ENCODE measurements around the gene KLF12.

The KLF12 gene

GRCh38 chr13:74134777-74135325 lies 647 bp upstream of the KLF12 start:
- DNase-seq, result peak; percentile 74

GRCh38 chr13:74133657-74134201 lies 475 bp downstream of the KLF12 start:
- peak; percentile 92 for DNase-seq

DNA sequence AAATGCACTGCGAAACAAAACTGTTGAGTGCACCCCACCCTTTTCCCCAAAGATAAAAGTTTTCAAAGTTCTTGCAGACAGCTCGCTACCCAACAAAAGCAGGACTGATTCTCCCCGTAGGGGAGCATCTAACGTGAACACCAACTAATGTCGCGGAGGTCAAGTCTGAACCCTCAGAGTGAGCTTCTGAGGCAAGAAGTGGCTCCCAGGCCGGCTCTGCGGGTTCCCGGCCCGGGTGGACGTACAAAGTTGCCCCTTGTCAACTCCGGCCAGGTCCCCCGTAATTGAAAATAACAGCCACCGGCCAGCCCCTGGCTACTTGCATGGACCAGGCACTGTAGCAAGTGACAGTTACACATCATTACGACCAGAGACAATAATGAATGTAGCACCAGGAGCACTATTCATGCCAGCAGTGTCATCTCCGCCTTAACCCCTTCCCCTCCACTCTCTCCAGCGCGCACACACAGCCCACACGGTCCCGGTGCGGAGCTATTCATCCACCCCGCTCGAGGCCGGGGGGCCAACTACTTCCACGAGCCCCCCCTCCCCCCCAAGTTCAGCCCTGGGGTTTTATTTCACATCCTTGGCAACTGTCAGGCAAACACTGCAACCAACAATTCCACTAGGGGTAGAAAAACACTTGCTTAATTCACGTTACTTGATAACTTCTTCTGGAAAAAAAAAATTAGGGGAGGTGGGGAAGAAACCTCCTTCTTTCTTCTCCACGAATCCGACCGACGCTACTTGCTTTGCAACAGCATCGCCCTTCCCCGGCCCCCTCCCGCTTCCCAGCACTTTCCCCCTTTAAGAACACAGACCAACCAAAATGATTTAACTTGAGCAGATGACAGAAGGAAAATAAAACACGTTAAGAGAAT lies 1.2 kb downstream of the KLF12 start:
- DNase-seq, result peak; percentile 76

GRCh38 chr13:74132152-74132775 lies 1.9 kb downstream of the KLF12 start:
- peak; percentile 88 for DNase-seq

DNA sequence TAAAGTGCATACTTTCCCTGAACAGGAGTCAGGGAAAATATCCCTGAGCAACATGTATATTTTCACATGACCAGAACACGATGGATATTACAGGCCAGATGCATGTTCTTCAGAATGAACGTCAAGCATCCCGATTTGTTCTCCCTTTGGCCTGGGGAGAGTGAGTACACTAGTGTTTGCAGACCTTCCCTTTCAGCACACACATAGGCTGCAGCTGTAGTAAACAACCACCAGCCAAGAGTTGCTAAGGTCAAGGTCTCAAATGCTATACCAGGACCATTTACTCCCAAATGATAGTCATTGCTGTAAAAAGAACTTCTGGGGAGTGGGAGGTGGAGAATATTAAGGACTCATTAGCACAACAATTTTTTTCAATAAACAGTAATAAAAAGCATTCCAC lies 3.0 kb downstream of the KLF12 start:
- DNase-seq, result no peak

DNA sequence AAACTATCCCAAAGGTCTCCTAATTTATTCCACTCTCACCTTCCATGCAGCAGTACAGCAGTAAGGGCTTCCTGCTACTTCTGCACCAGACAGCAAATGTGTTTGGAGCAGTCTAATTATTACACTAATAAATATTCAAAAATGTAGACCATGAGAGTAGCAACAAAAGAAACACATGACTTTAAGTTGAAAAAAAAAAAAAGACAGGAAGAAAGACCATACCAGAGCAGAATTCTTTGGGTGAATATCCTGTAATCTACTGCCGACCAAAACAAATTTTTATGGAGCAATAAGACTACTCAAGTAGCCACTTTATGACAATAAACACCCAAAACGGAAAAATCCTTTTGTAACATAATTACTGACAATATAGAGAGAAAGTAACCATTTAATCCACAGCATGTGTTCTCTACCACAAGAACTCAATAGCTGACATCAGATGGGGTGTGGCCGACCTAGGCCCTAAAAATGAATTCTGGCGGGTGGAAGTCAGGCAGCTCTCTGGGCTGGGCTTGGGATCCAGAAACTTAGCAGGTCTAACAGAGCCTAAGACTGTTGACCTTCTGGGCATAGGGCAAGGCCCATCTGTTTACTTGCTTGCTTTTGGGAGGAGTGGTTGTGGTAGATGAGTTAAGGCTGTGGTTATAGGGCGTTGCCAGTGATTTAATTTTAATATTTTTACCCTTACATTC lies 4.6 kb downstream of the KLF12 start:
- no peak for DNase-seq

- DNase-seq, result no peak
Observed at GRCh38 chr13:74128156-74128767, 5.9 kb downstream of the KLF12 start.

DNA sequence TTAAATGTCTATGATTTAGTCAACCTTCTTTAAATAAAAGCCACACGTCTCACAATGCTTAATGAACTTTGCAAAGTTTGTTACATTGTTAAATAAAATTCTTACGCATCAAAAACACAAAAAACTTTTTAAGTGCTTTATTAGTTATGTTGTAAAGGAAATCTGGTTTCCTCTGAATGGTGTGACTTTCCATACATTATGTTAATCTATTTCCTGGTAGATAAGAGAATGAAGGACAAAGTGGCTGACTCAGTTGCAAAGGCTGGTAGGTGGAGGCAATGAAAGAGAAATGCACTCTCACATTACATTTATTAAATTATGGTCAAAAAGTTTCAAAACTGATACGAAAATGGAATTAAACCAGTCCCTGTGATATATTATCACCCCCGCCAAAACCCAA lies 15.9 kb downstream of the KLF12 start:
- no peak for DNase-seq

- DNase-seq, result no peak
Observed at GRCh38 chr13:74117207-74117705, 16.9 kb downstream of the KLF12 start.

- DNase-seq, result no peak
Observed at GRCh38 chr13:74115133-74115532, 19.1 kb downstream of the KLF12 start.

GRCh38 chr13:74114641-74115040 lies 19.6 kb downstream of the KLF12 start:
- DNase-seq, result no peak

GRCh38 chr13:74114202-74114601 lies 20.0 kb downstream of the KLF12 start:
- no peak for DNase-seq

DNA sequence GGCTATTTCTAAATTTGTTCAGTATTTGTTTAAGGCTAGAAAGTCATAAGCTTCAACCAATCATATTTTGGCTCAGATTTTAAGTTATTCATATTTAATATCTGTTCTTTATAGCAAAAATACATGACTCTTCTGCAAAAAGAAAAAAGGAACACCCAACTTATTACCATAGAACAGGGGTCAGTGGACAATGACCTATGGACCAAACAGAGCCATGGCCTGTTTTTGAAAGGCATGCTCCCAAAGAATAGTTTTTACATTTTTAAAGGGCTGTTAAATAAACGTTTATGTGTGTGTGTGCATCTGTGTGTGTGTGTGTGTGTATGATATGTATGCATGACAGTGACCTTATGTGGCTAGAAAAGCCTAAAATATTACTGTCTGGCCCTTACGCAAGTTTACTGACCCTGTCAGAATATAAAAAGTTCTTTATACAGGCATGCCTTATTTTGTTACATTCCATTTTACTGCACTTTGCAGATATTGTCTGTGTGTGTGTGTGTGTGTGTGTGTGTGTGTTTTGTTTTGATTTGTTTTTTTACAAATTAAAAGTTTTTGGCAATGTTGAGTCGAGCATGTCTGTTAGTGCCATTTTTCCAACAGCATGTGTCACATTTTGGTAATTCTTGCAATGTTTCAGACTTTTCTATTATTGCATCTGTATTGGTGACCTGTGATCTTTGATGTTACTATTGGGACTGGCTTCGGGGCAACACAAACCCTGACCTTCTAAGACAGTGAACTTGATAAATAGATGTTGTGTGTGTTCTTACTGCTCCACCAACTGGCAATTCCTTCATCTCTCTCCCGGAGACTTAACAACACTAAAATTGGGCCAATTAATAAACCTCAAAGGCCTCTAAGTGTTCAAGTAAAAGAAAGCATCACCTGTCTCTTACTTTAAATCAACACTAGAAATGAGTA lies 22.0 kb downstream of the KLF12 start:
- no peak for DNase-seq

DNA sequence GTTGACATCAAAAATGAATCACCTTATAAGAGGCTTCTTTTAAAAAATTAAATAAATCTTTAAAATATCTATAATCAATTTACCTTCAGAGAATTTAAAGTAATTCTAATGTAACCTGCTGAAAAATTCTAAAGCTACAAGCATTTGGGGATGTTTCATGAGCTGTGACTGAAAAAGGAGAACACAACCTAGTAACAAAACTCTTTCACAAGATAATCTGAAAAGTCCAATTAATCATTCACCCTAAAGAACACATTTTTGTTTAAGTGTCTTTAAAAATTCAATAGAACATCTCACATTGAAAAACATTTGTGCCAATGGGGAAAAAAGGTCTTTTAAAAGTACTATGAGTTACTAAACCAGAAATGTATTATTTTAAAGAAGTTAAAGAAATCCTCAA lies 22.8 kb downstream of the KLF12 start:
- DNase-seq, result no peak

- no peak for DNase-seq
Observed at GRCh38 chr13:74110053-74110452, 24.2 kb downstream of the KLF12 start.

- no peak for DNase-seq
Observed at GRCh38 chr13:74107598-74107997, 26.6 kb downstream of the KLF12 start.

DNA sequence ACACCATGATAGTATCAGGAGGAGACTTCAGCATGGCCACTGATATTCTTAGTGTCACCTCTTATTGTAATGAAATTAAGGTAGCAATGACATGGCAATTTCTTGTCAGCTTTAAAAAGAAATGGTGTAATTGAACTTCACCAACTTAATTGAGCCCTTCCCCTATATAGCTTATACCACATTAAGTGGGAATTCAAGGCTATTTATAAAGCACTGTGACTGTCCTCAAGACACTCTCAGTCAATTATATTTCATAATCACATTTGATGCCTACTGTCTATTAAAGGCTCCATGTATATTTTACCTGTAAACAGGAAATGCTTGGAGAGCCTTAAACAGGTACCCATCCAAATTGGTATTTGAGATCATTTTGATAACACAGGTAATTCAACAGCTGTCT lies 28.3 kb downstream of the KLF12 start:
- no peak for DNase-seq

- no peak for DNase-seq
Observed at GRCh38 chr13:74104661-74105275, 29.4 kb downstream of the KLF12 start.

DNA sequence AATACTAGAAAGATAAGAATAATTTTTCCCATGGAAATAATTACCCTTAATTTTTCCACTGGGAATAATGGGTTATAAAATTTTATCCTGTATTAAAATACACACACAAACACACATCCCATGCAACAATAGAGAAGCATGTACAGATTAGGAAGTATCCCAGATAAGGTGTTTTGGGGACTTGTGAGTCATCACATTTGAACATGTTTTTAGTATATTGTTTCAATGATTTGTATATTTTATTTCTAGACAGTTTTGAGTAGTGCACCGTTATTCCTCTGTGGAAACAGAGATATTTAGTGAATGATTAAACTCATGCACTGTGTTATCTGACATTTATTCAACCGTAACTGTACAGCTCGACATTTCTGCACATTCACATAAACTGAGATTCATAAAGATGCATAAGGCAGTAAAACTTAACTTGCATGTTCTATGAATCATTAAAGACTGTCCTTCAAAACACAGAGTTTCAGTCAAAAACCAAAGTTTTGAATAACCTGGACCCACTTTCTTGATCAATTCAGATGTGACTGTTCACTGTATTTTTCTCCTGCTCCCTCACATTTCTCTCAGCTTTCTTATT lies 30.1 kb downstream of the KLF12 start:
- DNase-seq, result no peak

- DNase-seq, result no peak
Observed at GRCh38 chr13:74103196-74103595, 31.0 kb downstream of the KLF12 start.

DNA sequence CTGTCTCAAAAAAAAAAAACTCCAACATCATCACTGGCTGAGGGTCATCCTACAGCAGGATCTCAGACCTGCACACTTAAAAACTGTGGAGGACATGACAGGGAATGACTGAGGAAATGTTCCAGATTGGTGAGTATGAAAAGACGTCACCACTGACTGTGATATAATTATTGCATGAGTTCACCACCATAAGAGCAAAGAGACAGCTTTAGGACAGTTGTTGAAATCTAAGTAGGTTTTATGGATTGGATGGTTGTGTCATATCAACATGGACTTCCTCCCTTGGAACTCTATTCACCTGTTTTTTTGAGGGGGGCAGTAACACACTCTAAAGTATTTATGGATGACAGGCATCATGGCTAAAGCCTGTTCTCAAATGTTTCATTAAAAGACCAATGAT lies 31.5 kb downstream of the KLF12 start:
- DNase-seq, result no peak

All from NCI-H526 treated with DMSO at 0.1 percent for 48 hours (cell line).